CD4-positive, alpha-beta T cell treated with Interleukin-4 for 1 hour (primary cell): ENCODE data around the gene RNF123.
"Not testable (repeated sequence)": the region's sequence is repeated elsewhere in the genome, so short reads cannot be mapped to it uniquely, and the experiment has no call there.

Experiments used
- DNase-seq, 2 donors: peaks; one replicate each; pipeline ENCODE4 v3.0.0-alpha.2; 2020 to 2022

The RNF123 gene

GRCh38 chr3:49683162-49683561 is 6.2 kb upstream of the RNF123 start:
- DNase-seq: no peak

DNA sequence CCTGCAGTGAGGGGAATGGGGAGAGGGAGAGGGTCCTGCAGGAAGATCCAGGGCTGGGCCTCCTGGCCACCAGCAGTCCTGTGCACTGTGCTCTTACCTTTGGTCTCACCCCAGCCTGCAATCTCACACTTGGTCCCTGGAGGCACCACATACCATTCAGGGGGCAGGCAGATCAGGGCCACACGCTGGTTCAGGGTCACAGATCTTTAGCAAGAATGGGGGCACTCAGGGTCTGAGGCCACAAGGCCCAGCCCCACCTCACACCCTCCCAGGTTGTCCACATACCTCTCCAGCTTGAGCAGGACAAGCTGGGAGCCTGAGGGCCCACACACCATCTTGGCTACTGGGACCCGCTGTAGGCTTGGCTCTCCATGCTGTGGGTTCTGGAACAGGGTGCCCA is 4.9 kb upstream of the RNF123 start:
- not testable (repeated sequence) for DNase-seq

DNA sequence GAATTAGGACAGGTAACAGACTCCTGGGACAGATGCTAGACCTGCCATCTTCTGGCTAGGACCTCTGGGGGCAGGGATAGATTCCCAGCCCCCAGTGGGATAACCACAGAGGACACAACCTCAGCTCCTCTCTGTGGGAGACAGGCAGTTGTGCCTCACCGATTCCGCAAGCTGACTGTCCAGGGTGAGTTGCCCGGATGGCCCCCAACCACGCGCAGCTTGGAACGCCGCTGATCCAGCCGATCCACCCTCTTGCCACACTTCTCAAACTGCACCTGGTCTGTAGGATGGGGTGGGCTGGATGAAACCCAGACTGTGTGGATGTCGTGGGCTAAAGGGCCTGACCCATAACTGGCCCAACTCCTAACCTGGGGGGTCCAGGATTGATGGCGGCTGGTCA is 4.3 kb upstream of the RNF123 start:
- not testable (repeated sequence) for DNase-seq

DNA sequence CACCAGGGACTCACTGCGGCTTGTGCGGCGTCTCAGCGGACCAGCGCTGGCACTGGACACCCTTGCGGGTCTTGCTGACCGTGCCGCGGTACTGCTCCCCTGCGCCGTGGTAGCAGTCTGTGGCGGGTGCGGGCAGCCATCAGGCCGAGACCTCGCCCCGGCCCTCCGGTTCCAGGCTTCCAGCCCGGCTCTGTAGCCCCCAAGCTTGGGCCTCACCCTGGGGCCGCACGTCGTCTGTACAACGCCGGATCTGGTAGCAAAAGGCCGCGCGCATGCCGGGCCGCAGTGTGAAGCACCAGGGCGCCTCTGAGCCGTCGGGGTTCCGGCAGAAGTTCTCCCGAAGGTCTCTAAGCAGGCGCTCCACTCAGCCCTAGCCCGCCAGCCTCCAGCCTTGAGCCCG is 3.5 kb upstream of the RNF123 start:
- DNase-seq: not testable (repeated sequence)

DNA sequence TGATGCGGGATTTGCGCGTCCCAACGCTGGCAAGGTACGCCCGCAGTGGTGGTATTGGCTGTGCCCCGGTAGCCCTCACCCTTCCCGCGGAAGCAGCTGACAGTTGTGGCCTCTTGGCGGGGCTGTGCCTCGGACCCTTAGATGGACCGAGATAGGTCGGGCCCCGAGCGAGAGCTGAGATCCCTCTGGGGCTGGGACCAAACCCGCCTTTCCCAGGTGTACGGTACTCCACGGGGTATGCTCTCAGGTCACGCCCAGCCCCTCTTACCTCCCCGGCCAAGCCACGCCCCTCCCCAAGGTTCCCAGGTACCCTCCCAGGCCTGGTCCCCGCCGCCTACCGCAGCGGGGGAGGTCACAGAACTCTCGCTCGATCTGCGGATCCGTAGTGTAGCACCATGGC is 3.0 kb upstream of the RNF123 start:
- peak; percentile 31 to 46 for DNase-seq

GRCh38 chr3:49686769-49687423 is 2.5 kb upstream of the RNF123 start:
- peak; percentile 30 to 49 for DNase-seq

DNA sequence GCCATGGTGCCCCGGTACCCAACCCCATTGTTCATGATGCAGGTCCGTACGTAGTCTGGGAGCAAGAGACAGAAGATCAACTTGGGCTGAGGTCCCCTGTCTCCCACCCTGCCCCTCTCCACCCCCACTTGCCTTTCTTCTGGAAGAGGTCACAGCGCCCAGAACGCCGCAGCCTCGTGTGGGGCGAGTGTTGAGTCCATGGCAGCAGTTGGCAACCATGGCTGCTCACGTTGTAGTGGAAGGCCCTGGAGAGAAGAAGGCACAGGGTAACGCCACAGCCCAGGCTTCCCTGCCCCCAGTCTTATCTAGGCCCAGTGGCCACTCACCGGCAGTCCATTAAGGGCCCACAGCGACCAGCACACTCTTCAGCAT is 1.9 kb upstream of the RNF123 start:
- not testable (repeated sequence) for DNase-seq

DNA sequence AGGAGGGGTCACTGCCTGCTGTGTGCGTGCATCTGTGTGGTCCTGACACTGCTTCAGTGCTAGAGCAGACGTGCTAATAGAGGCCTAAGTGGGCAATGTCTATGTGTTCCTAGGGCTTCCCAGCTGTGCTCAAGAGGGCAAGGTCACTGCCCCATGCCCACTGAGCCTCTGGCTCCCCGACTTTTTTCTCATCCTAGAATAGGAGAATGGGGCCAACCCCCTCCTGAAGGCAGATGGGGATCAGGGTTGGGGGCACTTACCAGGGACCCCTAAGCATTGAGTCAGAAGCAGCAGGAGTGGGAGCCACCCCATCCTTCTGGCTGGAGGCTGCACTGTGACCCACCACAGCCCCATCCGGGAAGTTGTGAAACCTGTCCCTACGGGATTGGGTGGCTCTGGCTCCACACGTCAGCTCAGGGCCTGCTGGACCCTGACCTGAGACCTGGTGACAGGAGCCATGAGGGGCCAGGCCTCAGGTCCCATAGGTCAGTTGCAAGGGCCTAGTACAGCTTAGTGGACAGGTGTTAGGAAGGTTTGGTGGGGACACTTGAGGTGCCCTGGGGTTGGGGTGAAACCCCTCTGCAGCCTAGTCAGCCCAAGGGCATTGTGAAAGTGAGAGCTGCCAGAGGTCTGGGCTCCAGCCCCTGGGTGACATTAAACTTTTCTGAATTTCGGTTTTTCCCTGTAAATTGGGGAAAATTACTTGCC is 865 bp upstream of the RNF123 start:
- DNase-seq: not testable (repeated sequence)

DNA sequence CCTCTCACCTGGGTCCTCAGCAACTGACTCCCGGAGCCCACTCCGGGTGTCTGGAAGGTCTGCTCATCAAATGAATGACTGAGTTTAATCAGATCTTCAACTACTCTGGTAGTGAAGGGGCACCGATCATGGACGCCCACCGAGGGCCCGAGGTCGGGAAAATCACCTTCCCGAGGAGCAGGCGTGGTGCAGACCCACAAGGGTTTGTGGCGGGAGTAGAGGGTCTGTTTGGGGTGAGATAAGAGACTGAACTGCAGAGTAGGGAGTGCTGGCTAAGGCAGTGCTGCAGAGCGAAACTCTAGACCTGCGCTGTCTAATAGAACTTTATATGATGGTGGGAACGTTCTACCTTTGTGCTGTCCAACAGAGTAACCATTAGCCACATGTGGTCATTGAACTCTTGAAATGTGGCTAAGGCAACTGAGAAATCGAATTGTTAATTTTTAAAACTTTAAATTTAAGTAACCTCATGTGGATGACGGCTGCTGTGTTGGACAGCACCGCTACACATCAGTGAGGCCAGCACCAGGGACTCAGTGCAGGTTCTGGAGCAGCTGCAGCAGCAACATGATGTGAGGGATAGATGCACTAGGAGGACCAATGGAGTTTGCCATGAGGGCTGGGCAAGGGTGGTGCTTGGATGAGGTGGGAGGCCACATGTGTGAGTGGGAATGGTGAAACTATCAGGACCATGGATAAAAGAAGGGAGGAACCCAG is 709 bp downstream of the RNF123 start:
- not testable (repeated sequence) for DNase-seq

DNA sequence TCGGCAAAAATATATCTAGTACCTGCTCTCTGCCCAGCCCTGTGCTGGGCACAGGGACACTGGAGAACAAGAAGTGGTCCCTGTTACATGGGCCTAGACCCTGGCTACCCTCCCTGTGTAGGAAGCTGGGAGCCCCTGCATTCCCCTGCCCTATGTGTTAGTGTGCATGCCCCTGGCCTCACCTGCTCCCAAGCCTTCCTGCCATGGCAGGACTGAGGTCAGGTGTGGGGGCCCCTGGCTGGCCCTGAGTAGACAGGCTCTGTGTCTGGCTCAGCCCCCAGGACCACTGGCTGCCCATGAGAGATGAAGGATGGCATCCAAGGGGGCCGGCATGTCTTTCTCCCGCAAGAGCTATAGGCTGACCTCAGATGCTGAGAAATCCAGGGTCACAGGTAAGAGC is 1.5 kb downstream of the RNF123 start:
- not testable (repeated sequence) for DNase-seq

DNA sequence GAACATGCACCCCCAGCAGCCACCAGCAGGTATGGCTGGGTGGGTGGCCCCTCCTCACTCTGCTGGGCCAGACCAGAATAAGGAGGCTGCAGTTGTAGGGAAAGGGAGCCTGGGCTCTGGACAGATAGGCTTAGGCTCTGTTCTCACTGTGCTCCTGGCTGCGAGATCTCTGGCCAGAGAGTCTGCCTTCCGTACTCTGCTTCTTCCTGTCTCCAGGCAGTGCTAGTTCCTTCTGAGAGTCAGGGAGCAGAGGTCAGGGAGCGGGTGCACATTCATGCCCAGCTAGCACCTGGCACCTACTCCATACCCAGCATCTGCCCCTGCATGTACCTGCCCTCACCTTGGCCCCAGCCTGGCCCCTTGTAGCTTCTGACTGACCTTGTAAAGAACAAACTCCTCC is 2.1 kb downstream of the RNF123 start:
- DNase-seq: not testable (repeated sequence)

GRCh38 chr3:49694409-49695070 is 5.2 kb downstream of the RNF123 start:
- not testable (repeated sequence) for DNase-seq

DNA sequence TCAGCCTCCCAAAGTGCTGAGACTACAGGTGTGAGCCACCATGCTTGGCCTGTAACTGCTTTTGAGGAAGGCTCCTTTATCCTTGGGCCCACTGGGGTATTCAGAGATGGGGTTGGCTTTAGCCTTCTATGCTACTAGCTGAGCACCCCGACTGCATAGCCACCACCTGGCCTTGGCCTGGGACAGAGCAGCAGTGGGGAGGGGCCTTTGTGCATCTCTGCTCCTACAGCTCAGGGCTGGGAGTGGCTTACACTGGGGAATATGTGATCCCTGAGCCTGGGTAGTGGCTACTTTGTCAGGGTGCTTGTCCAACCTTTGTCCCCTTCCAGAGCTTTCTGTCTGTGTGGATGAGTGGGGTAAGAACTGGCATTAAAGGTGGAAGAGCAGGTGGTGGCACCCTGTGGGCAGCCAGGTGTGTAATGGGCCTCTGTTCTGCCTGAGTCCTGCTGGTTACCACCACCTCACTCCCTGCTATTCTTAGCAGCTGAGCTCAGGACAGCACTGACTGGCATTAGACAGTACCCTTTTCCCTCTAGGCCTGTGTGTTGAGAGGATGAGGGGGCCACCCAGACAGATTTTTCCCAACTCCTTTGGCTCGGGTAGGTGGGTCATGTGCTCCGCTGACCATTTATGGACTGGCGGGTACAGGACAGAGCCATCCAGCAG is 6.1 kb downstream of the RNF123 start:
- not testable (repeated sequence) for DNase-seq

GRCh38 chr3:49699281-49699979 is 10.1 kb downstream of the RNF123 start:
- DNase-seq: no peak

- DNase-seq: no peak
Observed at GRCh38 chr3:49700014-49700413, 10.7 kb downstream of the RNF123 start.

DNA sequence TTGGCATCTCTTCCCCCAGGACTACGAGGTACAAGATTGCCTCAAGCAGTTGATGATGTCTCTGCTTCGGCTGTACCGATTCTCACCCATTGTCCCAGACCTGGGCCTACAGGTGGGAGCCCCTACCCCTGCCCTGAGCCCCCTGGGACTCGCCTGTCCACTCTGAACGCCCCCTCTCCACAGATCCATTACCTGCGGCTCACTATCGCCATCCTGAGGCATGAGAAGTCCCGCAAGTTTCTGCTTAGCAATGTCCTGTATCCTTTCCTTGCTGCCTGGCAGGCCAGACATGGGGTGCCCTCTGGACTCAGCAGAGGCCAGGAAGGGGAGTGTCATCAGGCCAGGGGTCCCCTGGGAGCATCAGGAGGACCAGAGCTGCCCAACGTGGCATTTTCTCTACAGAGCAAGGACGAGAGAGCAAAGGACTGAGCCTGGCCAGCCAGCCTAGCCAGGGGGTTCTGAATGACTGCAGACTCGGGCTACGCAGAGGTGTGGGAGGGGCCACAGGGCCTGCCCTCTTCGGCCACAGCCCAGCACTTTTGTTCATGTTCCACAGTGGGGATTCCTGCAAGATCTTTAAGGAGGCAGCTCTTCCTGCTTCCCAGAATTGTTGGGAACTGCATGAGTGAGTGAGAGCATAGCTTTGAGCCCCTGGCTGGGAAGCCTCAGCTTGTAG is 11.2 kb downstream of the RNF123 start:
- DNase-seq: no peak

DNA sequence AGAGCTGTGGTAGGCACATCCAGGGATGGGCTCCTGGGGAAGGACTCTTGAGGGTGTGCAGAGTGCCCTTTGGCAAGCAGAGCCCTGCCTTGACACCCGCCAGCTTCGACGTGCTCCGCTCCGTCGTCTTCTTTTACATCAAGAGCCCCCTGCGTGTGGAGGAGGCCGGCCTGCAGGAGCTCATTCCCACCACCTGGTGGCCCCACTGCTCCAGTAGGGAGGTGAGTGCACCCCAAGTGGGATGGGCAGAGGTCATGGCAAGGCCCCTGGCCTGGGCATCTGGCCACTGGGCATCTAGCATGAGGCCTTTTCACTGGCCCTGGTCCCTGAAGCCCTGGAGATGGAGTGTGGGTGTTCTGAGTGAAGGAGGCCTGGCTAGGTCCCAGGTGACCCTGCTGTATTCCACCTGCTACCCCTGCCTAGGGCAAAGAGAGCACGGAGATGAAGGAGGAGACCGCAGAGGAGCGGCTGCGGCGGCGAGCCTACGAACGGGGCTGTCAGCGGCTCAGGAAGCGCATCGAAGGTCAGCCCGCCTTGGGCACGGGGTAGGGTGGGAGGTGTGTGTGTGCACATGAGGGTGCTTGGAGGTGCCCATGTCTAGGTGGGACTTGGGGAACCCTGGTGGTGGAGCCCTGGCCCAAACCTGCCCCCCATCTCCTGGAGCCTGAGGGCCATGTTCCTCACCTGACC is 12.2 kb downstream of the RNF123 start:
- DNase-seq: no peak

DNA sequence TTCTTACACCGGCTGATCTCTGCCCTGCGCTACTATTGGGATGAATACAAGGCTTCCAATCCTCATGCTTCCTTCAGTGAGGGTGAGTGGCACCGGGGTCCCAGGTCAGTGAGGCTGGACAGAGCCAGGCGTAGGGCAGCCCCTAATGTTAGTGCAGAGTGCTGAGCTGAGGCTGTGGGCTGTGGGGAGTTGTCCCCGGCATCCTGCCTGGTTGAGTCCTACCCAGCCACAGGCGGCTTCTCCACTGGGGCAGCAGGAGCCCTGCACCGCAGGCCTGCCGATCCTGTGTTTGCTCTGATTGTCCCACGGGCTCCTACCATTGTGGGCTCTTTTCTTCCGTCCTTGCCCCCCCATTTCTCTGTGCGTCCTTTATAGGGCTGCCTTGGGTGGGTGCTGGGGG is 13.3 kb downstream of the RNF123 start:
- DNase-seq: no peak

GRCh38 chr3:49703443-49703927 is 14.1 kb downstream of the RNF123 start:
- peak; percentile 74 to 76 for DNase-seq

GRCh38 chr3:49703956-49704355 is 14.6 kb downstream of the RNF123 start:
- DNase-seq: no peak

- DNase-seq: no peak
Observed at GRCh38 chr3:49704629-49705028, 15.3 kb downstream of the RNF123 start.
